Lower leg skin (tissue), 3 donors: ENCODE data around the gene FAM120A.

Experiments
- CTCF ChIP-seq, 3 donors: fragments of 450-650 bp; IDR thresholded peaks; one replicate each; pipeline ENCODE4 v1.5.1; 2016; ENCODE audit warnings: antibody characterized with exemption in 3 of 3, mild to moderate bottlenecking in 3 of 3, moderate library complexity in 2 of 3
- POLR2A ChIP-seq, 2 donors: fragments of 450-650 bp; IDR thresholded peaks; one replicate each; pipeline ENCODE4 v1.6.1; 2016 to 2017; ENCODE audit warnings: antibody characterized with exemption in 2 of 2, mild to moderate bottlenecking in 1 of 2, moderate library complexity in 1 of 2

- TF ChIP-seq POLR2A (IDR thresholded peaks at IDR 0.05), result no peak
- TF ChIP-seq CTCF (IDR thresholded peaks at IDR 0.05), result no peak
Observed at GRCh38 chr9:93460689-93461413, 9.4 kb downstream of the FAM120A start.
